ENCODE measurements around the gene TCEAL8. TPM values are rescaled to one million over a fixed set of nuclear protein-coding genes. Genes with fewer than 3 reads are reported as not detected.
"Not testable (repeated sequence)": the region's sequence is repeated elsewhere in the genome, so short reads cannot be mapped to it uniquely, and the experiment has no call there.

The TCEAL8 gene
- polyA plus RNA-seq, 2 donors = 32.9 to 33.2 TPM

DNA sequence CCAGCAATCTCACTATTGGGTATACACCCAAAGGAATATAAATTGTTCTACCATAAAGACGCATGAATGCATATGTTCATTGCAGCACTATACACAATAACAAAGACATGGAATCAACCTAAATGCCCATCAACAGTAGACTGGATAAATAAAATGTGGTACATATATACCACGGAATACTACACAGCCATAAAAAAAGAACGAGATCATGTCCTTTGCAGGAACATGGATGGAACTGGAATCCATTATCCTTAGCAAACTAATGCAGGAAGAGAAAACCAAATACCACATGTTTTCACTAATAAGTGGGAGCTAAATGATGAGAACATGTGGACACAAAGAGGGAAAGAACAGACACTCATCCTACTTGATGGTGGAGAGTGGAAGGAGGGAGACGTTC lies 29.0 kb downstream of the TCEAL8 start:
- not testable (repeated sequence) for H3K4me1 ChIP-seq (ENCODE audit: control insufficient read depth in 2 of 2, insufficient read depth in 2 of 2, low read length in 1 of 2); H3K36me3 ChIP-seq (ENCODE audit: control insufficient read depth in 2 of 2, insufficient read depth in 2 of 2, low read length in 1 of 2); H3K4me3 ChIP-seq (ENCODE audit: low read depth in 1 of 2, low read length in 2 of 2); H3K27ac ChIP-seq (ENCODE audit: low read depth in 2 of 2, low read length in 1 of 2); H3K9me3 ChIP-seq (ENCODE audit: control insufficient read depth in 2 of 2, insufficient read depth in 1 of 2, low read depth in 1 of 2, low read length in 1 of 2); H3K27me3 ChIP-seq (ENCODE audit: control insufficient read depth in 1 of 2, insufficient read depth in 2 of 2, low read length in 2 of 2)
- 84 to 96% methylated on average over 4 of the region's 4 CpGs for WGBS, 2 donors

DNA sequence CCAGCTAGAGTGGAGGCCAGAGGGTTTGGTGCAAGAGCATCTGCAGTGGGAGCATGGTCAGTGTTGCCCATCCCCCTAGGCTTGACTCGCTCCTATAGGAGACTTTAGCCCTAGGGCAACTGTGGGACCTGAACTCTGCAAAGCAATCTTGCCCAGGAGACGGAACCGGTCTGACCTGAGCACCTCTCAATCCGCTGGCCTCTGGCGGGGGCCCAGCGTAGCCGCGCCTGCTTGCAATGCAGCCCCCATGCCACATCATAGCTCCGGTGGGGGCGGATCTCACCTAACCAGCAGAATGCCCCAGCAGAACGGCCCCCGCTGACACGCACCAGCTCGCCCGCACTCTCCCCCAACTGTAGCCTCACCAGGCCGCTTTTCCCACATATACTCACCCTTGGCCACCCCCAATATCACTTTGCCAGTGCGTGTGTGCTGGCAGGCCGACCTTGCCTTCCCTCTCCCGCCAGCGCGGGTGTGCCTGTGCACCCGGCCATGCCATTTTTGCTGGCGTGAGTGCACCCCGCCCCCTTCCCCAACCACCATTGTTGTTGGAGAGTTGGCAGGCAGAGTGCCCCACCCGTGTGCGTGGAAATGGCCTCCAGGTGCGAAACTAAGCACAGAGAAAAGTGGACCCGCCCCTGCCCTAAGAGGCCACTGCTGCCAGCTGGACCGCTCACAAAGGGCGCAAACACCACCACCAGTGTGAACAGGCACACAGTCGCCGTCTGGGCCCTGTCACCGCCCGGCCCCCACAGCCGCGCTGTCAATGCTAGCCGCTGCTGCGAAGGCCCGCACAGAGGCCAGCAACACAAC lies 34.2 kb downstream of the TCEAL8 start:
- Histone ChIP-seq H3K9me3 (ENCODE audit: control insufficient read depth in 2 of 2, insufficient read depth in 1 of 2, low read depth in 1 of 2, low read length in 1 of 2) (no peaks in the 10 kb centered on the region), H3K36me3 (ENCODE audit: control insufficient read depth in 2 of 2, insufficient read depth in 2 of 2, low read length in 1 of 2) (no peaks in the 10 kb centered on the region), H3K27me3 (ENCODE audit: control insufficient read depth in 1 of 2, insufficient read depth in 2 of 2, low read length in 2 of 2) (no peaks in the 10 kb centered on the region), H3K4me1 (ENCODE audit: control insufficient read depth in 2 of 2, insufficient read depth in 2 of 2, low read length in 1 of 2) (peaks cover 2 to 3% of the 10 kb centered on the region in 2 donors), H3K27ac (ENCODE audit: low read depth in 2 of 2, low read length in 1 of 2) (no peak overlapping the region), H3K4me3 (ENCODE audit: low read depth in 1 of 2, low read length in 2 of 2) (no peak overlapping the region)
- 36 to 44% methylated on average over 39 of the region's 39 CpGs for WGBS, 2 donors

GRCh38 chrX:103215425-103215991 lies 39.4 kb downstream of the TCEAL8 start:
- H3K4me1 ChIP-seq (ENCODE audit: control insufficient read depth in 2 of 2, insufficient read depth in 2 of 2, low read length in 1 of 2) = peaks cover 0 to 2% of the 10 kb centered on the region in 2 donors
- H3K27ac ChIP-seq (ENCODE audit: low read depth in 2 of 2, low read length in 1 of 2) = peak overlapping the region; percentile 64 to 76
- WGBS, 2 donors = 4 to 29% methylated on average over 18 to 37 of the region's 39 CpGs

GRCh38 chrX:103214870-103215424 lies 40.0 kb downstream of the TCEAL8 start, which contains the start of gene BEX4:
Gene BEX4 (plus strand): TSS chrX:103215108. CDS start chrX:103216154, 1,046 bp downstream.
- H3K9me3 ChIP-seq (ENCODE audit: control insufficient read depth in 2 of 2, insufficient read depth in 1 of 2, low read depth in 1 of 2, low read length in 1 of 2) = no peaks in the 10 kb centered on the region
- H3K36me3 ChIP-seq (ENCODE audit: control insufficient read depth in 2 of 2, insufficient read depth in 2 of 2, low read length in 1 of 2) = no peaks in the 10 kb centered on the region
- H3K27ac ChIP-seq (ENCODE audit: low read depth in 2 of 2, low read length in 1 of 2) = peak within 1 kb of the TSS; percentile 64 to 76
- H3K4me1 ChIP-seq (ENCODE audit: control insufficient read depth in 2 of 2, insufficient read depth in 2 of 2, low read length in 1 of 2) = peaks cover 0 to 2% of the 10 kb centered on the region in 2 donors
- H3K4me3 ChIP-seq (ENCODE audit: low read depth in 1 of 2, low read length in 2 of 2) = peak within 1 kb of the TSS; percentile 55 to 82
- WGBS, 2 donors = 1 to 34% methylated on average over 34 to 45 of the region's 45 CpGs
- no peaks in the 10 kb centered on the region for H3K27me3 ChIP-seq (ENCODE audit: control insufficient read depth in 1 of 2, insufficient read depth in 2 of 2, low read length in 2 of 2)

More at GRCh38 chrX:103215425-103215991, 39.4 kb downstream of the TCEAL8 start:
- peak overlapping the region; percentile 55 to 82 for H3K4me3 ChIP-seq (ENCODE audit: low read depth in 1 of 2, low read length in 2 of 2)
- no peaks in the 10 kb centered on the region for H3K9me3 ChIP-seq (ENCODE audit: control insufficient read depth in 2 of 2, insufficient read depth in 1 of 2, low read depth in 1 of 2, low read length in 1 of 2)
- no peaks in the 10 kb centered on the region for H3K27me3 ChIP-seq (ENCODE audit: control insufficient read depth in 1 of 2, insufficient read depth in 2 of 2, low read length in 2 of 2)
- no peaks in the 10 kb centered on the region for H3K36me3 ChIP-seq (ENCODE audit: control insufficient read depth in 2 of 2, insufficient read depth in 2 of 2, low read length in 1 of 2)

DNA sequence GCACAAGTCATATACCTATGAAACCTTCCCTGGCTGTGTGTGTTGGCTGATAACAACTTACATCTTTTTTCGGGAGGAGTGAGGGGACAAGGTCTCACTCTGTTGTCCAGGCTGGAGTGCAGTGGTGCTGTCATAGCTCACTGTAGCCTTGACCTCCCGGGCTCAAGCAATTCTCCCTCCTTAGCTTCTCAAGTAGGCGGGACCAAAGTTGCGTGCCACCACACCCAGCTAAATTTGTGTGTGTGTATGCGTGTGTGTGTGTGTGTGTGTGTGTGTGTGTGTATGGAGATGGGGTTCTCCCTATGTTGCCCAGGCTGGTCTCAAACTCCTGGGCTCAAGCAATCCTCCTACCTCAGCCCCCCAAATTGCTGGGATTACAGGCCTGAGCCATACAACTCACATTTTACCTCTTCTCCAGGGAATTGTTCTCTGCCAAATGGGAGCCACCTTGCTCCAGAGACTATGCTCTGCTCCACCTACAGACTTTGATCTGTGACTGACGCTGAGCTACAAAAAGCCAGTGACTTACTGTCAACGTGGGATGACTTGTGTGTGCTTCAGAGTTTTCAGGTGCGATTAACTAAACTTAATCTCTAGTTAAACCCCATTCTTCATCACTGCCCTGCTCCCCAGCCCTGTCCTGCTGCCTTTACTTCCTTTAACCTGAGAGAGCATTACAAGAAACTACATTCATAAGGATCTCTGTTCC lies 42.1 kb downstream of the TCEAL8 start:
- Histone ChIP-seq H3K9me3 (ENCODE audit: control insufficient read depth in 2 of 2, insufficient read depth in 1 of 2, low read depth in 1 of 2, low read length in 1 of 2) (no peaks in the 10 kb centered on the region), H3K4me1 (ENCODE audit: control insufficient read depth in 2 of 2, insufficient read depth in 2 of 2, low read length in 1 of 2) (peaks cover 0 to 2% of the 10 kb centered on the region in 2 donors)
- WGBS, 2 donors = 68 to 69% methylated on average over 8 of the region's 8 CpGs

DNA sequence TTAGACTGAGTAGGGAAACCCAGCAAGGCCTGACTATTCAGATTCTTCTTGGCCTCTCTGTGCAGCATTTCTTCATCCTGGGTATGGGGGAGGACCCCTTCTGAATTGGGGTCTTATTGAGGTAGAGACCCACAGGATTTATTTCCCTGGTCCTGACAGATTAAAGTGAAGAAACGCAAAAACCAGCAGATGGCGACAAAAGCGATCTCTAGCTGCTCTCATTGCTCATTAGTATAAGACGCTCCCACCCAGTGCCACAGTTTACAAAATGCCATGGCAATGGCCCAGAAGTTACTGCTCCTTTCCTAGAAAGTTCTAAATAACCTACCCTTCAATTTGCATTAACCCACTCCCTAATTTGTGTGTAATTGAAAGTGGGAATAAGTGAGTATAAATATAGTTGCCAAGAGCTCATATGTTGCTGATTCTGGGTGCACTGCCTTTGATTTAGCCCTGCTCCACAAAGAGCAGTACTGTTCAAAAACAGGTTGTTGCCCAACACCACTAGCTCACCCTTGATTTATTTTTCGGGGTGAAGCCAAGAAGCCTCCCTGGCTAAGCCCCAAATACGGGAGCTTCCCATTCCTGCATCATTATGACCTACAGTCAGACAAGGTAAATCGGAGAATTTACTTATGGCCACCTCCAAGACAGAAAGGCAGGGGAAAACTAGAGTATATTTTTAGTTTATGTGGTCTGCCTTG lies 43.8 kb downstream of the TCEAL8 start:
- no peaks in the 10 kb centered on the region for H3K36me3 ChIP-seq (ENCODE audit: control insufficient read depth in 2 of 2, insufficient read depth in 2 of 2, low read length in 1 of 2)
- no peaks in the 10 kb centered on the region for H3K27me3 ChIP-seq (ENCODE audit: control insufficient read depth in 1 of 2, insufficient read depth in 2 of 2, low read length in 2 of 2)
- H3K27ac ChIP-seq (ENCODE audit: low read depth in 2 of 2, low read length in 1 of 2) = no peak overlapping the region
- no peak overlapping the region for H3K4me3 ChIP-seq (ENCODE audit: low read depth in 1 of 2, low read length in 2 of 2)
- 23 to 27% methylated on average over 7 of the region's 7 CpGs for WGBS, 2 donors
- H3K9me3 ChIP-seq (ENCODE audit: control insufficient read depth in 2 of 2, insufficient read depth in 1 of 2, low read depth in 1 of 2, low read length in 1 of 2) = no peaks in the 10 kb centered on the region
- H3K4me1 ChIP-seq (ENCODE audit: control insufficient read depth in 2 of 2, insufficient read depth in 2 of 2, low read length in 1 of 2) = peaks cover 0 to 2% of the 10 kb centered on the region in 2 donors

More for the DNA sequence above, 42.1 kb downstream of the TCEAL8 start:
- Histone ChIP-seq H3K27me3 (ENCODE audit: control insufficient read depth in 1 of 2, insufficient read depth in 2 of 2, low read length in 2 of 2) (no peaks in the 10 kb centered on the region), H3K36me3 (ENCODE audit: control insufficient read depth in 2 of 2, insufficient read depth in 2 of 2, low read length in 1 of 2) (no peaks in the 10 kb centered on the region), H3K27ac (ENCODE audit: low read depth in 2 of 2, low read length in 1 of 2) (no peak overlapping the region), H3K4me3 (ENCODE audit: low read depth in 1 of 2, low read length in 2 of 2) (no peak overlapping the region)

- 75 to 82% methylated on average over 5 of the region's 5 CpGs for WGBS, 2 donors
- no peaks in the 10 kb centered on the region for H3K4me1 ChIP-seq (ENCODE audit: control insufficient read depth in 2 of 2, insufficient read depth in 2 of 2, low read length in 1 of 2)
- no peak overlapping the region for H3K27ac ChIP-seq (ENCODE audit: low read depth in 2 of 2, low read length in 1 of 2)
- no peaks in the 10 kb centered on the region for H3K36me3 ChIP-seq (ENCODE audit: control insufficient read depth in 2 of 2, insufficient read depth in 2 of 2, low read length in 1 of 2)
- H3K4me3 ChIP-seq (ENCODE audit: low read depth in 1 of 2, low read length in 2 of 2) = no peak overlapping the region
- H3K27me3 ChIP-seq (ENCODE audit: control insufficient read depth in 1 of 2, insufficient read depth in 2 of 2, low read length in 2 of 2) = no peaks in the 10 kb centered on the region
- H3K9me3 ChIP-seq (ENCODE audit: control insufficient read depth in 2 of 2, insufficient read depth in 1 of 2, low read depth in 1 of 2, low read length in 1 of 2) = no peaks in the 10 kb centered on the region
Observed at GRCh38 chrX:103210056-103210455, 44.9 kb downstream of the TCEAL8 start.
